RPMI7951 (cell line): ENCODE results near the gene MYRFL. TPM values are rescaled to one million over a fixed set of nuclear protein-coding genes. Genes with fewer than 3 reads are reported as not detected.

ENCODE experiments used
- DNase-seq: peaks from one replicate; pipeline ENCODE4 v3.0.0-alpha.2; 2012; ENCODE audit warnings: low read depth
- total RNA-seq: library from RNA; depleted of rRNA; stranded (reverse); fragments of >200 nt; shearing (Covaris generic); gene quantifications from 2 replicates; pipeline ENCODE4 v1.2.3, GENCODE V29; 2014

The MYRFL gene
- total RNA-seq, 1 experiment from 2014 or later: not detected

DNA sequence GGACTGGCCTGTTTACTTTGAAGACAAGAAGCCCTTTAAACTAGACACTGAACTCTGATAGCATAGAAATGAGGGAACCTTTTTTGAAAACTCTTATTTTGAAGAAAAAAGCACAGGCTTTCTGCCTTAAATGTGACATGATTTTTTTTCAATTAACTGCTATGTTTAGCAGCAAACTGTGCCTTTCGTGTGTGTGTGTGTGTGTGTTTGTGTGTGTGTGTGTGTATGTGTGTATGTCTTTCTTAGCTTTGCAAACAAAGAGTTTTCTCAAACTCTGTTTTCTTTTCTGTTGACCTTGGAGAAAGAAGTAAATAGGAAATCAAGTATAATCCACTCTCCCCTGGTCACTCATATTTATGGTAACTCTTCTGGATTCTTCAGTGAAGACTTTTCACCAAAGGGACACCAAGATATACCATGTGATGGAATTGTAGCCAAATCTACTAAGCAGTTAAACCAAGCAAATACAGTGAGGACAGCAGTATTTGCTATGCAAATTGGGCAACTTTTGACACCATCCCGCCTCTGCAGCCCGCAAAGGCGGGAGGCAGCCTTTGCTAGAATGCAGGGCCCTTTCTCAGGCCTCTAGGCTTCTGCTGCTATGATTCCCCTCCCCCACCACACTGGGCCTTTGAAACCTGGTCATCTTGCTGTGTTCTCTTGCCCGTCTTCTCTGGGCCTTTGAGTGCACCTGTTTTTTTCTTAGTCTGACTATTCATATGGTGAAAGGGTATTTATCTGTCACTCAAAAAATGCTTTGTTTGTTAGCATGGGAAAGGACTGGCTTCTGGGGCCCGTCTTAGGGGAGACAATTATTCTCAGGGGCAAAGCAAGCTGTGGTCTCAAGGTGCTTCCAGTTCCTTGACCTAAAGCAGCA, 107.9 kb downstream of the MYRFL start:
- no peak for DNase-seq

DNA sequence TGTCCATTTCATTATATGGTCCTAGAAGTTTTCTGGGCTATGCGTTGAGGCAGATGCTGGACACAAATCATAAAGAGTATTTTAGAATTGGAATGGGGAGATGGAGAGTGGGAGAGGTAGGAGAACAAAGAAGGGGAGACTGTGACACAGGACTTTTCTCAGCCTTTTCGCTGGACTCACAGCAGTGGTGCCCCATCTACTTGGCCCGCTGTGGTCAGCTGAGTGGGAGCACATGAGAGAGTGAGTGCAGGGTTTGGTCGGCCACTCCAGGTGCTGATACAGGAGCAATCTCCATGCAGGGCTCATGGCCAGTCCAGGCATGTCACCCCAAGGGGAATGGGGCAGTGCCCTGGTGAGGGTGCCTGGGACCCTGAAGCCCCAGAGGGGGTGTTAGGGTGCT, 109.0 kb downstream of the MYRFL start:
- no peak for DNase-seq

- peak; percentile 19 for DNase-seq
Measured at GRCh38 chr12:69935651-69936100, 110.6 kb downstream of the MYRFL start.

DNA sequence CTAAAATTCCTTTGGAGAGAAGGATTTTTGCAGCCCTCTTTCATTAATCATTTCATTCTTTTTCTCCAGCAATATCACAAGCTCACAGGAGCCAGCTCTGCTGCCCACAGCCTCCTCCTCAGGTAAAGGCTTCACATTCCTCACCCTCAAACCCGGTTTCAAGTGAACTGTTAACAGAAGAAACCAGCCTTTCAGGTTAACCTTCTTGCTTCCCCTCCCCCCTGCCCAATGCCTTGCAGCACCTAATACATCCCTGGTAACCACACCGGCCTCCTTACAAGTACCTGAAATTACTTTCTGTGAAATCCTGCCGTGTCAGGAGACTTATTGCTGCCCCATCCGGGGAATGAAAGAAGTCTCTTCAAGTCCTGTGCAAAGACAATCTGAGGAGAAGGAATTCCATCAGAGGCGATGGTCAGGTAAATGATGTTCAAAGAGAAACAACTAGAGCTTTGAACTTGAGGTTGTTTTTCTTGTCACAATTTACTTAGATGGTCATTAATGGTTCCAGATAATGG, 111.2 kb downstream of the MYRFL start:
- DNase-seq: no peak

DNA sequence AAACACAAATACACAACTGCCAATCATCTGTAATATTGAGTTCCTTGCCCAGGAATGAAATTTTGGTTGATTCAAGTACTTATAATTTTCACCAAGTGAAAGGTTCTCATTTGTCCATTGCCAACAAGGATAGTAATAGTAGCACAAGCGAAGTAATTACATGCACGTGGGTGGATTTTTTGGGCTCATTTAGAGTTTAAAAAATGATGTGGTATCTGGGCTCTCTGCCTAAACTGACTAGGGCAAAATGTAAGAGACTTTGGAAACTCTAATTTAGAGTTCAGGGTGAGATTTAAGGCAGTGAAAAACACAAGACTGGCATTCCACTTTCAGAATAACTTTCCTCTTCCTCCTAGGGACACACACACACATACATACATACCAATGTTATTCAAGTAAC, 111.7 kb downstream of the MYRFL start:
- no peak for DNase-seq

GRCh38 chr12:69947123-69947522, 122.1 kb downstream of the MYRFL start:
- DNase-seq: no peak

- no peak for DNase-seq
Measured at GRCh38 chr12:69947897-69948296, 122.9 kb downstream of the MYRFL start.

GRCh38 chr12:69948851-69949250, 123.8 kb downstream of the MYRFL start:
- no peak for DNase-seq

GRCh38 chr12:69949311-69950002, 124.4 kb downstream of the MYRFL start:
- no peak for DNase-seq

DNA sequence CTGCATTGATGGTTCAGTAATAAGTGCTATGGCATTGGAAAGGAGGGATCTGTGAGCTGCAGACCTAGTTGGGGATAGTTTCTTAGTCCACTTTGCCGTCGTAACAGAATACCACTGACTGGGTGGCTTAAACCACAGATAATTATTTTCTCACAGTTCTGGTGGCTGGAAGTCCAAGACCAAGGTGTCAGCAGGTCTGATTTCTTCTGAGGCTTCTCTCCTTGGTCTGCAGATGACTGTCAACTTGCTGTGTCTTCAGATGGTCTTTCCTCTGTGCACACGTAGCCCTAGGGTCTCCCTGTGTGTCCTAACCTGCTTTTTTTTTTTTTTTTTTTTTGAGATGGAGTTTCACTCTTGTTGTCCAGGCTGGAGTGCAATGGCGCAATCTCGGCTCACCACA, 126.1 kb downstream of the MYRFL start:
- no peak for DNase-seq

- DNase-seq: no peak
Measured at GRCh38 chr12:69952890-69953289, 127.9 kb downstream of the MYRFL start.

GRCh38 chr12:69961246-69961645, 136.2 kb downstream of the MYRFL start:
- no peak for DNase-seq

DNA sequence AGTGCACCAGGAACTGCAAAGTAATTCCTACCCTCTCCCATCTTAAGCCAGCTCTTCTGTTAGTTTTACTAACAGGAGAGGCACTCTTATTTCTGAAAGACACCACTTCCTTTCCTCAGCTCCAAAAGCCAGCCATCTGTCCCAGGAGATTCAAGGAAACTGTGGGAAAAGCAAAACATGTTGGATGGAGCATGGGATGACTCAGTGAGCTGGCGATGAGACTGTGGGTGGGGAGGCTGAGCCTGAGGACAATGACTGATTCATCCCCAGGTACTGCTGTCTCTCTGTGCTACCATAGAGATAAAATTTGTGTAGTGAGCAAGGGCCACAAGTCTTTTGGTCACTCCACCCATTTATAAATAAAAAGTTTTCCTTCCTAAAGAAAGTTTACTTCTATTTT, 141.4 kb downstream of the MYRFL start:
- DNase-seq: peak; percentile 81

DNA sequence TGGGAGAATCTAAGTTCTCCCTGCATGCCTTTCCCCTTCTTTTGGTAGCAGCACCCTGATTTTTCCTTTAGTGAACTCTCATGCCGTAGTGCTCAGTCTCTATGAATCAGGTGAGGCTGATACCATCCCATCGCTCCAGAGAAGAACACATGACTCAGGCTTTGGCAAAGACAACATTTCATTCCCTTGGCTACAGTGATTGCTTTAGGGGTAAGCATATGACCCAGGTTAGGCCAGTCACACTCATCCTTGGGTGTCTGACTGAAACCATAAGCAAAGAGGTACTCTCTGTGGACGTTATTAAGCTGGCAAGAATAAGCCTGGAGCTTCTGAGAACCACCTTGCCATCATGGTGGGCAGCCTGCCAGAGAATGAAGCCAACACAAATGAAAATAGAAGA, 141.8 kb downstream of the MYRFL start:
- peak; percentile 15 for DNase-seq

- no peak for DNase-seq
Measured at GRCh38 chr12:69969011-69969410, 144.0 kb downstream of the MYRFL start.

DNA sequence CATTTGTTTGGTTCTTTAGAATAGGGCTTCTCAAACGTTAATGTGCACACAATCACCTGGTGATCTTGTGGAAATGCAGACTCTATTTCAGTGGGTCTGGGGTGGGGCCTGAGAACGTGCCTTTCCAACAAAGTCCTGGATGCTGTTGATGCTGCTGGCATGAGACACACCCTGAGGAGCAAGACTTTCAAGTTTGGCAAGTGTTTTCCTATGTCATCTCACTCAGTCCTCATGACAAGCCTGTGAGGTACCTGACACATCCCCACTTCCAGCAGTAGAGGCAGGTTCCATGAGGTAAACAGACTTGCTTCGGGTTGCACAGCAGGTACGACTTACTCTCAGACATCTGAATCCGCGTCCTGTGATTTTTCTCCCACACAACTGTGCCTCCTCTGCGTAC, 147.1 kb downstream of the MYRFL start:
- DNase-seq: no peak

DNA sequence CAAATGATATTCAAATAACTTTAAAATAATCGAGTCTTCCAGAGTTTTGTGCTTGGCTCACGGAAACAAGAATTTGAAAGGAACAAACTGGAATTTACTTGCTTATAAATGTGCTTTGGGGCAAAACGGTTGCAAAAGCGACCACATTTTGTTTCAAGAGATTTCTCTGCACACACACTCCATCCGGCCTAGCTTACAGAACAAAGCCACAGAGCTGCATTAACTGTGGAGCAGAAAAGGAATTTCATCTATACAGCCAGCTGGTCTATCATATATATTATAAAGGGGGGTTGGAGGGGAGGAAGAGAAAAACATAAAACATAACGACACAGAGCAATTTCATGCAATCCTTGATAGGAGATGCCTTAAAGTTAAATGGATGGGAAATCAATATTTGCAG, 153.0 kb downstream of the MYRFL start:
- DNase-seq: no peak

- no peak for DNase-seq
Measured at GRCh38 chr12:69981881-69982475, 157.0 kb downstream of the MYRFL start.

DNA sequence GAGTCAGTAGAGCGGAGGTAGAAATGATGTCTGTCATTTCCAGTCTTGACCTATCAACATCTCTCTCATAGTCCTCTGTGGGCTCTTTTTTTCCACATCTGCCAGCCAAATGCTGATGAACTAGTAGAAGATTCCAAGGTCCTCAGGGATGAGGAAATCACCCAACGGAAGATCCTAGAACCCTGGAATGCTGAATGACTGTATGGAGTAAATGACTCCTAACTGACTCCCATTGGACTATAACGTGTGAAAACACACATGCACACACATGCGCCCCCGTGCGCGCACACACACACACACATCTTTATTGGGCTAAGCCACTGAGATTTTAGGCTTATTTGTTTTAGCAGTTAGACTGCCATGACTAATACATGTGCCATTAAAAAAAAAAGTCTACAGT, 159.2 kb downstream of the MYRFL start:
- DNase-seq: peak; percentile 28

DNA sequence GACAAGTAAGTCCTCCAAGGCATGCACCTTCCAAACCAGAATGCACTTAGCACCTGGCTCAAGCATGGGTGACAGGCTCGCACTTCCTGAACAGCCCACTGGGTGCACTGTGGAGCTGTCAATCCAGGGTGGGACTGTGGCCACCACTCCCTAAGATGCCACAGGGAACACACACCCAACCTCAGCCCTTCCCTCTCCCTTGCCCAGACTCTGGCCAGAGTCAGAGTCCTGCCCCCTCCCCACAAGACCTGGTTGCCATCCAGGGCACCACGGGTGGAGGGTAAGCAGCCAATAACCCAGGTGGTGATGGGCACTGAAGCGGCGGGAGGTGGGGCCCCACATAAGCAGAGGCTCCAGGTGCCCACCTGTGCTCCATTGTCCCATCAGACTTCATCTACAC, 160.6 kb downstream of the MYRFL start:
- no peak for DNase-seq

GRCh38 chr12:69986114-69986513, 161.1 kb downstream of the MYRFL start:
- no peak for DNase-seq

- peak; percentile 78 for DNase-seq
Measured at GRCh38 chr12:69987579-69988091, 162.6 kb downstream of the MYRFL start.
